OCI-LY1 (cell line): ENCODE data around the gene PTPRCAP.

ENCODE experiments used
- H2AFZ ChIP-seq: fragments of 200-600 bp; sonication (generic), shearing (Covaris generic); 2 replicates; pipeline ENCODE4 v1.6.0; 2014; ENCODE audit warnings: antibody characterized with exemption, mild to moderate bottlenecking, low read length
- H3F3A ChIP-seq: fragments of 200-600 bp; sonication (generic), shearing (Covaris generic); 2 replicates; pipeline ENCODE4 v1.6.0; 2014; ENCODE audit warnings: mild to moderate bottlenecking, antibody characterized with exemption, low read length, moderate library complexity; ENCODE audit not compliant: insufficient read depth
- H3K27ac ChIP-seq: fragments of 200-600 bp; sonication (generic); 2 replicates; pipeline ENCODE4 v1.5.1; 2014; ENCODE audit warnings: low read length, mixed run types, mild to moderate bottlenecking, low read depth; ENCODE audit not compliant: poor library complexity, severe bottlenecking
- H3K27me3 ChIP-seq: fragments of 200-600 bp; sonication (generic); 2 replicates; pipeline ENCODE4 v1.6.0; 2014; ENCODE audit warnings: antibody characterized with exemption, mild to moderate bottlenecking, low read length, moderate library complexity; ENCODE audit not compliant: insufficient read depth
- H3K36me3 ChIP-seq: fragments of 200-600 bp; sonication (generic); 2 replicates; pipeline ENCODE4 v1.6.1; 2014; ENCODE audit warnings: mild to moderate bottlenecking, antibody characterized with exemption, low read length, moderate library complexity, mixed read lengths; ENCODE audit not compliant: insufficient read depth
- H3K4me1 ChIP-seq: fragments of 200-600 bp; sonication (generic); 2 replicates; pipeline ENCODE4 v1.5.1; 2014; ENCODE audit warnings: mild to moderate bottlenecking, low read length, moderate library complexity; ENCODE audit not compliant: insufficient read depth, severe bottlenecking
- H3K4me2 ChIP-seq: fragments of 200-600 bp; sonication (generic), shearing (Covaris generic); 2 replicates; pipeline ENCODE4 v1.6.1; 2014; ENCODE audit warnings: low read length
- H3K4me3 ChIP-seq: fragments of 200-600 bp; sonication (generic); 2 replicates; pipeline ENCODE4 v1.5.1; 2014; ENCODE audit warnings: low read length, low read depth, mild to moderate bottlenecking, mixed read lengths; ENCODE audit not compliant: poor library complexity, severe bottlenecking
- H3K79me2 ChIP-seq: fragments of 200-600 bp; shearing (Covaris generic); 2 replicates; pipeline ENCODE4 v1.6.1; 2016; ENCODE audit warnings: mixed run types, low read length, mixed read lengths; ENCODE audit not compliant: insufficient read depth
- H3K9ac ChIP-seq: fragments of 200-600 bp; sonication (generic), shearing (Covaris generic); 2 replicates; pipeline ENCODE4 v1.6.1; 2014; ENCODE audit warnings: mild to moderate bottlenecking, low read length, mixed read lengths
- H3K9me2 ChIP-seq: fragments of 200-600 bp; sonication (generic), shearing (Covaris generic); 2 replicates; pipeline ENCODE4 v1.6.1; 2014; ENCODE audit warnings: low read depth, mild to moderate bottlenecking, low read length, mixed read lengths
- H3K9me3 ChIP-seq: fragments of 200-600 bp; shearing (Covaris generic); 2 replicates; pipeline ENCODE4 v1.6.1; 2014; ENCODE audit warnings: low read length, mixed read lengths
- H4K20me1 ChIP-seq: fragments of 200-600 bp; sonication (generic), shearing (Covaris generic); 2 replicates; pipeline ENCODE4 v1.6.0; 2016; ENCODE audit warnings: mild to moderate bottlenecking, low read length; ENCODE audit not compliant: insufficient read depth
- CTCF ChIP-seq: fragments of 200-600 bp; sonication (generic), shearing (Covaris generic); IDR thresholded peaks from 2 replicates; pipeline ENCODE4 v1.5.1; 2017; ENCODE audit warnings: mild to moderate bottlenecking, antibody characterized with exemption, low read length, moderate library complexity, mixed read lengths
- EZH2 ChIP-seq: fragments of 200-600 bp; sonication (generic), shearing (Covaris generic); IDR thresholded peaks from 2 replicates; pipeline ENCODE4 v1.8.0; 2017; ENCODE audit warnings: borderline replicate concordance, mixed run types, mild to moderate bottlenecking, antibody characterized with exemption, low read length, moderate library complexity, mixed read lengths

The PTPRCAP gene

GRCh38 chr11:67438158-67438902, 848 bp upstream of the PTPRCAP start:
- no peak overlapping the region for H2AFZ ChIP-seq
- H3K9ac ChIP-seq, result peak overlapping the region; percentile 92
- peaks cover 32% of the 10 kb centered on the region for H3K36me3 ChIP-seq
- H4K20me1 ChIP-seq, result no peaks in the 10 kb centered on the region
- H3K9me2 ChIP-seq, result no peaks in the 10 kb centered on the region
- TF ChIP-seq CTCF (no peak), EZH2 (no peak)
- H3K27me3 ChIP-seq, result no peaks in the 10 kb centered on the region
- H3K79me2 ChIP-seq, result no peaks in the 10 kb centered on the region
- peaks cover 9% of the 10 kb centered on the region; the same call in 1 of the 2 replicates for H3F3A ChIP-seq
- peaks cover 96% of the 10 kb centered on the region for H3K4me1 ChIP-seq
- H3K27ac ChIP-seq, result peak overlapping the region; percentile 97
- peak overlapping the region; percentile 89 for H3K4me2 ChIP-seq
- H3K9me3 ChIP-seq, result no peaks in the 10 kb centered on the region
- peak overlapping the region; percentile 79 for H3K4me3 ChIP-seq

DNA sequence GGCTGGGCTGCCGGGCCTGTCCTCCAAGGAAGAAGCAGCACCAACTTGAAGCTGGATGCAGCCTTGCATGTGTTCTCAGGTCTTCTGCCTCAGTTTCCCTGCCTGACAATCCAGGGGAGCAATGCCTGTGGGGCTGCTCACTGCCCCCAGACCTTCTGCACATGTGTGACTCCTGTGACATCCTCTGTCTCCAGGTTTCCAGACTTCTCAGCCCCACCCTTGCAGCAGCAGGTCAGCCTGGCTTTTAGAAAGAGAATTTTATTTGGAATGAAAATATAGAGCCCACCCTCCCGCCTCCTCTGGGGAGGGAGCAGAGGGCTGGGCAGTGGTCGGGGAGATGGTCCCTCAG, 301 bp upstream of the PTPRCAP start:
- peaks cover 37% of the 10 kb centered on the region for H3K36me3 ChIP-seq
- no peaks in the 10 kb centered on the region for H3K27me3 ChIP-seq
- peak overlapping the region; percentile 97 for H3K27ac ChIP-seq
- H3K9me2 ChIP-seq, result no peaks in the 10 kb centered on the region
- peaks cover 97% of the 10 kb centered on the region for H3K4me1 ChIP-seq
- no peak for TF ChIP-seq EZH2
- TF ChIP-seq CTCF, result no peak
- no peak overlapping the region for H2AFZ ChIP-seq
- no peaks in the 10 kb centered on the region for H3K9me3 ChIP-seq
- H3K9ac ChIP-seq, result peak overlapping the region; percentile 92
- peak overlapping the region; percentile 79 for H3K4me3 ChIP-seq
- peaks cover 7% of the 10 kb centered on the region; the same call in 1 of the 2 replicates for H3F3A ChIP-seq
- H4K20me1 ChIP-seq, result no peaks in the 10 kb centered on the region
- H3K79me2 ChIP-seq, result no peaks in the 10 kb centered on the region
- H3K4me2 ChIP-seq, result peak overlapping the region; percentile 89

DNA sequence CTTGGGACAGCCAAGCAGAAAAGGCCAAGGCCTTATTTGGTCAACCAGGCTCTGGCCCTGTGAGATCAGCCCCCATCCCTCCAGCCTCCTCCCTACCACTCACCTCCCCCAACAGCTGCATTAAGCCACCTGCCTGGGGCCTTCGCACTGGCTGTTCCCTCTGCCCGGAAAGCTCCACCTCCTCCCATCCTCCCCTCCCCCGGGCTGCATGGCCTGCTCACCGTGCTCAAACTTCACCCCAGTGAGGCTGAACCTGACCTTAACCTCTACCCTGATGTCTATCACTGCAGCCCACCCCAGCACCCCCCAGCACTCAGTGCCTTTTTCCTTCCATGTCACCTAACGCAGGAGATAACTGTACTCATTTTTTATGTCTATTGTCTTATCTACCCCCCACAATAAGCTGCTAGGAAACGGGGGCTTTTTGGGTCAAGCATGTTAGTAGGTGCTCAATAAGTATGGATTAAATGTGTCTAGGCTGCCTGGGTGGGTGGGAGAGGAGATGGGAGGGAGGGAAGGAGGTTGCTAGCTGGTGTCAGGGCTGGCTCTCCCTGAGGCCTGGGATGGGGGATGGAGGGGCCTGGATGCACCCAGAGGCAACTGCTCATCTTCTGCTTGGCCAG, 912 bp downstream of the PTPRCAP start:
- peak overlapping the region; percentile 97 for H3K27ac ChIP-seq

More for the DNA sequence above, 912 bp downstream of the PTPRCAP start:
- peaks cover 97% of the 10 kb centered on the region for H3K4me1 ChIP-seq
- H2AFZ ChIP-seq, result no peak overlapping the region
- no peaks in the 10 kb centered on the region for H3K9me3 ChIP-seq
- TF ChIP-seq CTCF, result no peak
- TF ChIP-seq EZH2, result no peak
- peak overlapping the region; percentile 89 for H3K4me2 ChIP-seq
- H3K79me2 ChIP-seq, result no peaks in the 10 kb centered on the region
- no peaks in the 10 kb centered on the region for H3K27me3 ChIP-seq
- no peaks in the 10 kb centered on the region for H3F3A ChIP-seq
- H3K36me3 ChIP-seq, result peaks cover 50% of the 10 kb centered on the region
- H3K9me2 ChIP-seq, result no peaks in the 10 kb centered on the region
- peak overlapping the region; percentile 92 for H3K9ac ChIP-seq
- H3K4me3 ChIP-seq, result peak overlapping the region; percentile 79
- no peaks in the 10 kb centered on the region for H4K20me1 ChIP-seq
